HepG2 (cell line): Measurements from ENCODE around the gene CHMP2B. TPM values are rescaled to one million over a fixed set of nuclear protein-coding genes. Genes with fewer than 3 reads are reported as not detected.

Experiments
- CENPX ChIP-seq: sonication (generic); formaldehyde crosslinking; IDR thresholded peaks from 2 replicates; pipeline ENCODE4 v1.9.0; 2021; ENCODE audit warnings: mild to moderate bottlenecking, missing genetic modification reagents, moderate library complexity
- DPF2 ChIP-seq: sonication (generic); formaldehyde crosslinking; IDR thresholded peaks from 2 replicates; pipeline ENCODE4 v1.4.0; 2020; ENCODE audit warnings: mild to moderate bottlenecking, low read depth, missing genetic modification reagents, borderline replicate concordance
- ETS1 ChIP-seq: sonication (generic); formaldehyde crosslinking; IDR thresholded peaks from 2 replicates; pipeline ENCODE4 v1.4.0; 2020; ENCODE audit warnings: missing genetic modification reagents
- GLI4 ChIP-seq: sonication (generic); formaldehyde crosslinking; IDR thresholded peaks from 2 replicates; pipeline ENCODE4 v1.5.1; 2020; ENCODE audit warnings: missing genetic modification reagents, mild to moderate bottlenecking, moderate library complexity, borderline replicate concordance
- HDAC1 ChIP-seq: sonication (generic); formaldehyde crosslinking; IDR thresholded peaks from 2 replicates; pipeline ENCODE4 v1.5.1; 2020; ENCODE audit warnings: mild to moderate bottlenecking, missing genetic modification reagents
- HMG20B ChIP-seq: conservative IDR thresholded peaks from 2 replicates; pipeline ENCODE4 v1.6.1; 2016; ENCODE audit warnings: missing genetic modification reagents, missing compliant biosample characterization
- MLXIP ChIP-seq: sonication (generic); formaldehyde crosslinking; IDR thresholded peaks from 2 replicates; pipeline ENCODE4 v1.9.0; 2021; ENCODE audit warnings: missing genetic modification reagents, borderline replicate concordance
- MYC ChIP-seq: sonication (generic); formaldehyde crosslinking; IDR thresholded peaks from 2 replicates; pipeline ENCODE4 v1.9.0; 2021; ENCODE audit warnings: missing genetic modification reagents, borderline replicate concordance
- POGZ ChIP-seq: sonication (generic); formaldehyde crosslinking; IDR thresholded peaks from 2 replicates; pipeline ENCODE4 v1.4.0; 2020; ENCODE audit warnings: mild to moderate bottlenecking, missing genetic modification reagents
- RXRB ChIP-seq: IDR thresholded peaks from 2 replicates; pipeline ENCODE4 v1.6.1; 2016; ENCODE audit warnings: borderline replicate concordance, missing genetic modification reagents, missing compliant biosample characterization
- SOX13 ChIP-seq, 3 experiments: fragments of 450-650 bp in 1 of 3; sonication (generic) in 1 of 3; formaldehyde crosslinking in 1 of 3; IDR thresholded peaks in 2 of 3; conservative IDR thresholded peaks in 1 of 3; 2 replicates each; pipeline versions ENCODE4 v1.5.0 to v1.6.1; 2016 to 2020; ENCODE audit warnings: antibody characterized with exemption in 1 of 3, mild to moderate bottlenecking in 1 of 3, missing compliant biosample characterization in 1 of 3, missing genetic modification reagents in 1 of 3, moderate library complexity in 1 of 3
- SOX6 ChIP-seq, 2 experiments: fragments of 450-650 bp in 1 of 2; sonication (generic) in 1 of 2; formaldehyde crosslinking in 1 of 2; IDR thresholded peaks; 2 replicates each; pipeline versions ENCODE4 v1.4.0 to v1.6.1; 2017 to 2020; ENCODE audit warnings: antibody characterized with exemption in 1 of 2, mild to moderate bottlenecking in 1 of 2, missing genetic modification reagents in 1 of 2
- SYNCRIP ChIP-seq: fragments of 200-400 bp; formaldehyde crosslinking; IDR thresholded peaks from 2 replicates; pipeline ENCODE4 v1.6.1; 2018; ENCODE audit warnings: mild to moderate bottlenecking, low read depth, low read length; ENCODE audit not compliant: insufficient read depth
- ZNF407 ChIP-seq: sonication (generic); formaldehyde crosslinking; IDR thresholded peaks from one replicate; pipeline ENCODE4 v1.5.1; 2020; ENCODE audit warnings: mild to moderate bottlenecking, missing genetic modification reagents; ENCODE audit errors: not compliant biosample characterization
- ZNF501 ChIP-seq: sonication (generic); formaldehyde crosslinking; IDR thresholded peaks from 2 replicates; pipeline ENCODE4 v1.5.1; 2020; ENCODE audit warnings: mild to moderate bottlenecking, moderate library complexity, missing genetic modification reagents
- ZNF768 ChIP-seq: sonication (generic); formaldehyde crosslinking; IDR thresholded peaks from 2 replicates; pipeline ENCODE4 v1.4.0; 2020; ENCODE audit warnings: missing genetic modification reagents
- ZSCAN30 ChIP-seq: sonication (generic); formaldehyde crosslinking; IDR thresholded peaks from 2 replicates; pipeline ENCODE4 v1.5.0; 2020; ENCODE audit warnings: mild to moderate bottlenecking, missing genetic modification reagents
- polyA plus RNA-seq, 8 experiments: library from polyadenylated mRNA; depleted of rRNA in 3 of 8; stranded (reverse) in 7 of 8; unstranded in 1 of 8; fragments of >200 nt; fragmentation: Illumina TruSeq in 4 of 8; extraction: Trizol in 4 of 8; gene quantifications; 2 replicates each; pipeline versions ENCODE4 v1.2.1 to v1.2.3, GENCODE V29; 2011 to 2016; ENCODE audit warnings: low read depth in 4 of 8, missing spikeins in 1 of 8, mixed read lengths in 1 of 8; ENCODE audit not compliant: insufficient read depth in 1 of 8
- total RNA-seq, 5 experiments: library from RNA; depleted of rRNA; stranded (reverse); fragments of >200 nt; fragmentation: Illumina TruSeq; extraction: Trizol; gene quantifications; 2 replicates each; pipeline ENCODE4 v1.2.3, GENCODE V29; 2016; ENCODE audit warnings: low read depth in 1 of 5

CHMP2B gene
- total and polyA plus RNA-seq, 2 of the 13 experiments (the other 11 are each of a cell fraction or from before 2014, with no cell fraction given), result 6.9 to 33.5 TPM

GRCh38 chr3:87206070-87206469 is 21.0 kb upstream of the CHMP2B start (continued):
- TF ChIP-seq ZSCAN30 (CRISPR knock-in tag), result no peak
- TF ChIP-seq CENPX (CRISPR knock-in tag), result no peak
- peak; percentile 63 for TF ChIP-seq RXRB (CRISPR knock-in tag)
- TF ChIP-seq MYC, result no peak
- TF ChIP-seq DPF2 (CRISPR knock-in tag), result no peak
- no peak for TF ChIP-seq ETS1 (CRISPR knock-in tag)
- TF ChIP-seq SYNCRIP, result no peak
- TF ChIP-seq HMG20B (CRISPR knock-in tag), result no peak
- no peak for TF ChIP-seq MLXIP (CRISPR knock-in tag)
- no peak for TF ChIP-seq SOX6 (IDR thresholded peaks at IDR 0.05)
- TF ChIP-seq SOX6 (CRISPR knock-in tag; IDR thresholded peaks at IDR 0.05), result peak; percentile 59; the same call in 1 of the 2 replicates
- TF ChIP-seq SOX13 (IDR thresholded peaks at IDR 0.05), result no peak
- peak in 1 of 2 experiments; percentile 76; a peak in 2 of 4 replicates for TF ChIP-seq SOX13 (CRISPR knock-in tag; conservative IDR thresholded peaks at IDR 0.05 in 1 of 2, IDR thresholded peaks at IDR 0.05 in 1 of 2)
- no peak for TF ChIP-seq HDAC1 (CRISPR knock-in tag)
- TF ChIP-seq ZNF501 (CRISPR knock-in tag), result no peak
- TF ChIP-seq ZNF768 (CRISPR knock-in tag), result no peak
- TF ChIP-seq POGZ (CRISPR knock-in tag), result peak; percentile 28; the same call in 1 of the 2 replicates
- TF ChIP-seq ZNF407 (CRISPR knock-in tag), result no peak
- no peak for TF ChIP-seq GLI4 (CRISPR knock-in tag)
